ENCODE results near the gene LY86. TPM values are rescaled to one million over a fixed set of nuclear protein-coding genes. Genes with fewer than 3 reads are reported as not detected.
"Not testable (repeated sequence)": the region's sequence is repeated elsewhere in the genome, so short reads cannot be mapped to it uniquely, and the experiment has no call there.

The LY86 gene
- polyA plus RNA-seq, 1 donor: 1.1 TPM

DNA sequence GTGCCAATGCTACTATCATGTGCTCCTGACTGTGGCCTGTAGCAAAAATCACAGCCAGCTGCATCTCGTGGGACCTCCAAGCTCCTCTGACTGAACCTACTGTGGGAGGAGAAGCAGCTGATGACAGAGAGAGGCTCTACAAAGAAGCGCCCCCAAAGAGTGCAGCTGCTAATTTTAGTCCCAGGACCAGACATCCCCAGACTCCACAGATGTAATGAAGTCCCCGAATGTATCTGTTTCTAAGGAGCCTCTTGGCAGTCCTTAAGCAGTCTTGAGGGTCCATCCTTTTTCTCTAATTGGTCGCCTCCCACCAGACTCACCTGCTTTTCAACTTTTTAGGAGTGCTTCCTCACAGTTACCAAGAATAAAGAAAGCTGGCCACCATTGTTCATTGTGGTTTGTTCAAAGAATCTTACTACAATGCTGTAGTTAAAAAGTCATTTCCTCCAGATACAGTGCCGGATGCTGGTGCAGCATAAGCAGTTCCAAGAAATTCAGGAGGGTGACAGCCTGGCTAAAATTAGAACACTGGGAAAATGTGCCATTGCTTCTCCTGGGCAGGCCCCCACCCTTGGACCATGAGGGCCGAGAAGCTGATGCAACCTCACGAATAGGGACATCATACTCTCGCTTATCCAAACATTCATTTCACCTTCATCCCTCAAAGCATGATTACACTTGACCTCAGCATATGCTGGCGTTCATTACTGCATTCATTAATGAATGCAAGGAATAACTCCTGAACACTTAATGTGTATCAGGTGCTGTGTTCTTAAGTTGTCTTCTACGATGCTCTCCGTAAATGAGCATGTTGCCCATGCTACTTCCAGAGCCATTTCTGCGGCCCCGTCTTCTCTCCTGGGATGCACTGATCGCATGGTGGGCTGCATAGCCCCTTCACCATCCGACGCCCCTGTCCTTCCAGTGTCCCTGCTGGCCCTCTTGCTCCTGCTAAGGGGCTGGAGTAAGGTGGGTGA lies 66.4 kb downstream of the LY86 start:
- DNase-seq: no peak

GRCh38 chr6:6655805-6656251 lies 67.3 kb downstream of the LY86 start:
- no peak for DNase-seq

- no peak for DNase-seq
Observed at GRCh38 chr6:6656287-6656686, 67.8 kb downstream of the LY86 start.

- DNase-seq: no peak
Observed at GRCh38 chr6:6657085-6657819, 68.7 kb downstream of the LY86 start.

GRCh38 chr6:6657820-6658217 lies 69.3 kb downstream of the LY86 start:
- no peak for DNase-seq

- no peak for DNase-seq
Observed at GRCh38 chr6:6659600-6660327, 71.2 kb downstream of the LY86 start.

DNA sequence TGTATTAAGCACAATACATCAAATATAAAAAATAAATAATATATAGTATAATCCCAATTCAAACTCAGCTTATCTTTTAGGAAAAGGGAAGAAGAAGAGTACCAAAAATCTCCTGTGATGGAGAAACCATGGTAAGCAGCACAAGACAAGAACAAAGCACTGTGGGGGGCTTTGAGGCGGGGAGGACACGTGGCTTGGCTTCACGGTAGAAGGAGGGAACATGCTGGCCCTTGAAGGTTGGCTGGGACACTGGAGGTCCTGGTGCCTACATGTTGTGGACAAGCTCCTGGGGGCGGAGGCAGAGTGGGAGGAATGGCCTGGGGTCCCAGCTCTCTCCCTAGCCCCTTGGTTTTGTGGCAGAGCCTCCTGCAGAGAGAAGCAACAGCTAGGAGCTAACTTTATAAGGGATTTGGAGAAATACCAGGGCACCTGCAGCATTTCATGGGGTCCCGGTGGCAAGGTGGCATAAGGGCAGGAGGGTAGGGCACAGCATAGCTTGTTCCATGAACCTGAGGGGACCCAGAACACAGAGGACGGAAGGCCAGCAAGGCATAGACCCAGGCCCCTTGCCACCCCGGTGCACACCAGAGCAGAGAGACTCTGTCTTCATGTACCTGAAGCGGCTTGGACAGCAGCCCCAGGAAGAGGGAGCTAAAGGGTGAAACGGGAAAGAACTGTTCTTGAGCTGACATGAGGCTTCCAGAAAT lies 72.0 kb downstream of the LY86 start:
- DNase-seq: no peak

- no peak for DNase-seq
Observed at GRCh38 chr6:6661191-6661590, 72.7 kb downstream of the LY86 start.

DNA sequence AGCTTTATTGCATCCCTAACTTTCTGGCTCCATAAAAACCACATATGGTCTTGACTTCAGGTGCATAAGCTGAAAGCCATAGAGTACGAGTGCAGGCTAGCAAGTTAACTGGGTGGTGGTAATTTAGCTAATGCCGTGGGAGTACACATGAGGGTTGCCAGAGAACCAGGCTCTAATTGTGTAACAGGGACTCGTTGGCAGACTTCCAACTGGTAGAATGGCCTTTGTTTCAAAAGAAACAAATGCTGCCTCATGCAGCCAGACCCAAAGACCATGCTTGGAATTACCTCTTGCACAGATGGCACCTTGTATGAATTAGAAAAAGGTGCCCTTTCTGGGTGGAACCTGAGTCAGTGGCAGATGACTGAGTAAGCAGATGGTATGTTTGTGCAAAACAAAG lies 73.2 kb downstream of the LY86 start:
- no peak for DNase-seq

- DNase-seq: no peak
Observed at GRCh38 chr6:6663421-6664135, 75.1 kb downstream of the LY86 start.

DNA sequence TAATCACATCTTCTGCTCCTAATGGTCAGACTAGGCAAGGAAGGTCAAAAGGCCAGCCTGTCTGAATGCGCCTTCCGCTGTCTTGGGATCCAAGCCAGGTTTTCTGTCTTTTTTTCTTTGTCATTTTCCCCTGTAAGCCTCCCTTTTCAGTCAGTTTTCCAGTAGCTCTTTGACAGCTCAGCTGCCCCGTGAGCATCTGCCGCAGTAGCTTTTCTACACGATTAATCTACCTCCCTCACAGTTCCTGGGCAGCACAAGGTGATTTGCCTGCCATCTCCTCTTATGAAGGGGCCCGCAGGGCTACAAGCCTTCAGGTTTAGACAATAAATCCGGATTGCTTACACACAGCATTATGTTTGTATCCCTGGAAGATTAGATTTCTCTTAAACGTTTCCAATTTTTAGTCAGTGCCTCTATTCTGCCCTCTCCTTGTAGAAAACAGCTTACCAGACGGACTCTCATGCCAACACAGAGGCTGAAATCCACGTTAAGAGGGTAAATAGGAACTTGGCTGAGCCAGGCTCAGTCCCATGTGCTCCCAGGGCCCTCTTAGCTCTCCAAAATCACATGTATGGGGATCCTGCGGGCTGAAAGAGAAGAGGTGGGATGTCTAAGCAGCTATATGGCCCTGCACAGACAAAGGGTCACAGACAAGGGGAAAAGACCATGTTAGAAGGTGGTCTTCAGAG lies 77.2 kb downstream of the LY86 start:
- no peak for DNase-seq

DNA sequence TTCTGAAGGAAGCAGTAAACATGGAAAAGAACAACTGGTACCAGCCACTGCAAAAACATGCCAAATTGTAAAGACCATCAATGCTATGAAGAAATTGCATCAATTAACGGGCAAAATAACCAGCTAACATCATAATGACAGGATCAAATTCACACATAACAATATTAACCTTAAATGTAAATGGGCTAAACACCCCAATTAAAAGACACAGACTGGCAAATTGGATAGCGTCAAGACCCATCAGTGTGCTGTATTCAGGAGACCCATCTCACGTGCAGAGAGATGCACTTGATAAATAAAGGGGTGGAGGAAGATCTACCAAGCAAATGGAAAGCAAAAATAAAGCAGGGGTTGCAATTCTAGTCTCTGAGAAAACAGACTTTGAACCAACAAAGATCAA lies 81.6 kb downstream of the LY86 start:
- DNase-seq: not testable (repeated sequence)

GRCh38 chr6:6674872-6675271 lies 86.4 kb downstream of the LY86 start:
- DNase-seq: no peak

DNA sequence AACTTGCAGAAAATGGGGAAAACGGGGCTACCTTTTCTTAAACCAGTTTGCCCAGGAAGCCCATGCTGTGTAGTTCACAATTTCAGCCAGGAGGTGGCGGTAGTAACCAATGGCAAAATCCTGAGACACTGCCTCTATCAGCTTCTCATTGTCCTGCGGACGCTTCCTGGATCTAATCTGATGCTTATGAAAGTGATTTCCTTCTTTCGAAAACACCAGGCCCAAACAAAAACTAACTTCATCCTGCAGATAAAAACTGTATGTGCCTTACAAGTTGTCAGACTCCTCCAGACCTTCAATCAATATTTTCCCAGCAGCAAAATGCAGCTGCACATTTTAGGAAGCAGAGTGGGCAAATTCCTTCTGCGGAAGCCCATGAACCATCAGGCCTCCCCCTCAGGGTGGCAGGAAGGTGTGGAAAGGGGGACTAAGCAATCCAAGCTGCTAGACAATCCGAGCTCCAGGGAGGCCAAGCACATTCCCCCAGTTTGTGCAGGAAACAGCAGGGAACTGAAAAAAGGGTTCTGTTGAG lies 88.5 kb downstream of the LY86 start:
- peak; percentile 75 for DNase-seq

DNA sequence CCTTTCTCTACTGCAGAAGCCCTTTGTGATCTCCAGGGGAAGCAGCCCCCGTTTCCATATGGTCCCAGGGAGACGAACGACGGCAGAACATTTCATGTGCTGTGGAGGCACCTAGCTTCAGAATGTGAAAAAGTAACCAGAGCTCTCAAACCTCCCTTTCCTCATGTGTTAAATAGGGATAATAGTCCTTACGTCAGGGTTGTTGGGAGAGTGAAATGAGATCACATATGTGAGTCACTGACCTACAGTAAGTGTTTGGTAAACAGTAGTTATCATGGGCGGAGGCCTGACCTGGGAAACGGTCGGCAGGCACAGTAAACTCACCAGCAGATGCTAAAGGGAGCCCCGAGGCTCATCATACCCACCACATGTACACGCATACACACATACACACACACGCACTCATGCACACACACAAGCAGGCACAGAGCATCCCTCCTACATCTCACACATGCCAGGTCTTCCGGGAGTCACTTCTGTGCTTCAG lies 89.7 kb downstream of the LY86 start:
- DNase-seq: no peak

DNA sequence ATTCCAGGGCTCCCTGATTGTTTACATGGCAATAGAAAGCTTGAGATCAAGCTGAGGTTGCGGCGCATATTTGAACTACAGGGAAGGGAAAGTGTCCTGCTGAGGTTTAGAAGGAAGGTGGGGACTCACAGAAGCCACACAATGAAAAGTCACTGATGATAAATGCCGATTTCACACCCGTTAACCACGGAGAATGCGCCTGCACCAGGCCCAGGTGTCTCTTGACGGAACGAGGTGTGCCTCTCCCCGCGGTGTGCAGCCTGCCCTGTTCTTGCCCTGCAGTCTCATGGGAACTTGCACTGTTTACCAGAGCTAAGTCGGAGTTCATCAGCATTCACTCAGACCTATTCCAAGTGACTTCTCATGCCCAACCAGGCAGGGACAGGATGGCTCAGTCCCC lies 90.3 kb downstream of the LY86 start:
- no peak for DNase-seq

GRCh38 chr6:6679633-6680032 lies 91.1 kb downstream of the LY86 start:
- no peak for DNase-seq

- DNase-seq: no peak
Observed at GRCh38 chr6:6680526-6680925, 92.0 kb downstream of the LY86 start.

GRCh38 chr6:6681075-6681849 lies 92.7 kb downstream of the LY86 start:
- no peak for DNase-seq

Measured in left kidney (tissue), 2 donors.